Activated T-cell treated with anti-CD3 and anti-CD28 coated beads, Interleukin-2, amount 50 U/mL, for 4 hours (primary cell): ENCODE data around the gene IGLON5. TPM values are rescaled to one million over a fixed set of nuclear protein-coding genes. Genes with fewer than 3 reads are reported as not detected.
A peak's percentile ranks its signal among the peaks of the same experiment; 100 is the strongest.

Experiments
- ATAC-seq, 2 donors: fragments of 200-7000 bp; cut with Tn5 transposase; one replicate each; pipeline ENCODE4 v1.10.0; 2021
- DNase-seq: peaks from one replicate; pipeline ENCODE4 v3.0.0-alpha.2; 2020
- H3K27me3 Mint-ChIP-seq: one replicate; pipeline ENCODE4 v1.8.0; 2021; ENCODE audit warnings: low read depth, mixed read lengths
- H3K36me3 Mint-ChIP-seq: one replicate; pipeline ENCODE4 v1.8.0; 2022; ENCODE audit warnings: mixed read lengths; ENCODE audit not compliant: insufficient read depth
- H3K4me1 Mint-ChIP-seq: one replicate; pipeline ENCODE4 v1.8.0; 2021; ENCODE audit warnings: low read depth, mixed read lengths
- H3K4me3 Mint-ChIP-seq: one replicate; pipeline ENCODE4 v1.8.0; 2021; ENCODE audit warnings: mild to moderate bottlenecking, moderate library complexity, mixed read lengths
- H3K9me3 Mint-ChIP-seq: one replicate; pipeline ENCODE4 v1.8.0; 2021; ENCODE audit warnings: mixed read lengths
- total RNA-seq, 3 donors: library from RNA; stranded (reverse); gene quantifications; one replicate each; pipeline ENCODE4 v1.2.1, GENCODE V29; 2021

The IGLON5 gene
- total RNA-seq, 3 donors from 2014 or later = 0.08 TPM; not detected in 2

- no peak for ATAC-seq
- Mint-ChIP-seq H3K9me3 (no peaks in the 10 kb centered on the region), H3K27me3 (no peaks in the 10 kb centered on the region), H3K4me3 (no peak overlapping the region), H3K4me1 (peaks cover 24% of the 10 kb centered on the region), H3K36me3 (peaks cover 12% of the 10 kb centered on the region)
- DNase-seq = no peak
These were observed 44.8 kb downstream of the IGLON5 start for GRCh38 chr19:51356159-51356801.

GRCh38 chr19:51357952-51358351, 46.5 kb downstream of the IGLON5 start:
- peaks cover 36% of the 10 kb centered on the region for H3K4me1 Mint-ChIP-seq
- peaks cover 2% of the 10 kb centered on the region for H3K36me3 Mint-ChIP-seq
- no peak for ATAC-seq
- no peak overlapping the region for H3K4me3 Mint-ChIP-seq
- H3K9me3 Mint-ChIP-seq = no peaks in the 10 kb centered on the region
- H3K27me3 Mint-ChIP-seq = no peaks in the 10 kb centered on the region
- no peak for DNase-seq

GRCh38 chr19:51359294-51359693, 47.9 kb downstream of the IGLON5 start:
- Mint-ChIP-seq H3K4me1 (peaks cover 44% of the 10 kb centered on the region), H3K4me3 (no peak overlapping the region), H3K27me3 (no peaks in the 10 kb centered on the region), H3K9me3 (no peaks in the 10 kb centered on the region), H3K36me3 (peaks cover 2% of the 10 kb centered on the region)
- no peak for ATAC-seq
- no peak for DNase-seq

GRCh38 chr19:51361239-51361638, 49.8 kb downstream of the IGLON5 start:
- no peak for ATAC-seq
- peaks cover 42% of the 10 kb centered on the region for H3K4me1 Mint-ChIP-seq
- no peak for DNase-seq

GRCh38 chr19:51364200-51365106, 53.0 kb downstream of the IGLON5 start:
- Mint-ChIP-seq H3K36me3 (no peaks in the 10 kb centered on the region), H3K4me1 (peaks cover 51% of the 10 kb centered on the region), H3K27me3 (no peaks in the 10 kb centered on the region), H3K4me3 (peak overlapping the region; percentile 68), H3K9me3 (no peaks in the 10 kb centered on the region)
- ATAC-seq (no peak), DNase-seq (no peak)

More at GRCh38 chr19:51361239-51361638, 49.8 kb downstream of the IGLON5 start:
- Mint-ChIP-seq H3K4me3 (no peak overlapping the region), H3K36me3 (peaks cover 2% of the 10 kb centered on the region), H3K27me3 (no peaks in the 10 kb centered on the region), H3K9me3 (no peaks in the 10 kb centered on the region)

- no peak for ATAC-seq
- H3K36me3 Mint-ChIP-seq = no peaks in the 10 kb centered on the region
- H3K9me3 Mint-ChIP-seq = no peaks in the 10 kb centered on the region
- no peaks in the 10 kb centered on the region for H3K27me3 Mint-ChIP-seq
- peak overlapping the region; percentile 98 for H3K4me3 Mint-ChIP-seq
- no peak for DNase-seq
- peaks cover 55% of the 10 kb centered on the region for H3K4me1 Mint-ChIP-seq
These were observed 53.9 kb downstream of the IGLON5 start for GRCh38 chr19:51365211-51365964.

GRCh38 chr19:51365965-51366388, 54.5 kb downstream of the IGLON5 start, which contains the start of gene ETFB:
Gene ETFB (minus strand): TSS chr19:51366388. CDS start chr19:51366326, 62 bp downstream.
- no peaks in the 10 kb centered on the region for H3K9me3 Mint-ChIP-seq
- no peak for DNase-seq
- H3K27me3 Mint-ChIP-seq = no peaks in the 10 kb centered on the region
- H3K4me1 Mint-ChIP-seq = peaks cover 60% of the 10 kb centered on the region
- no peak for ATAC-seq
- H3K36me3 Mint-ChIP-seq = no peaks in the 10 kb centered on the region
- H3K4me3 Mint-ChIP-seq = peak within 1 kb of the TSS; percentile 98

- Mint-ChIP-seq H3K36me3 (no peaks in the 10 kb centered on the region), H3K4me1 (peaks cover 67% of the 10 kb centered on the region), H3K9me3 (no peaks in the 10 kb centered on the region), H3K4me3 (peak overlapping the region; percentile 98), H3K27me3 (no peaks in the 10 kb centered on the region)
- ATAC-seq (peak; percentile 64 to 71), DNase-seq (peak; percentile 87)
These were observed 55.2 kb downstream of the IGLON5 start for GRCh38 chr19:51366389-51367254.

- Mint-ChIP-seq H3K9me3 (no peaks in the 10 kb centered on the region), H3K36me3 (no peaks in the 10 kb centered on the region), H3K4me1 (peaks cover 68% of the 10 kb centered on the region), H3K4me3 (peak overlapping the region; percentile 98), H3K27me3 (no peaks in the 10 kb centered on the region)
- DNase-seq (no peak), ATAC-seq (no peak)
These were observed 55.8 kb downstream of the IGLON5 start for GRCh38 chr19:51367255-51367564.

- Mint-ChIP-seq H3K36me3 (no peaks in the 10 kb centered on the region), H3K27me3 (no peaks in the 10 kb centered on the region), H3K4me3 (peak overlapping the region; percentile 98), H3K9me3 (no peaks in the 10 kb centered on the region), H3K4me1 (peaks cover 68% of the 10 kb centered on the region)
- ATAC-seq (peak; percentile 76 to 80), DNase-seq (peak; percentile 96)
These were observed 56.3 kb downstream of the IGLON5 start for GRCh38 chr19:51367565-51368365.

- no peak for ATAC-seq
- DNase-seq = peak; percentile 12
- Mint-ChIP-seq H3K4me1 (peaks cover 70% of the 10 kb centered on the region), H3K27me3 (no peaks in the 10 kb centered on the region), H3K9me3 (no peaks in the 10 kb centered on the region), H3K36me3 (no peaks in the 10 kb centered on the region), H3K4me3 (peak within 1 kb of the TSS; percentile 98)
These were observed 57.2 kb downstream of the IGLON5 start, which contains the start of gene CLDND2 for GRCh38 chr19:51368366-51369282. Gene CLDND2 (minus strand): TSS chr19:51369003. CDS start chr19:51368577, 426 bp downstream.

- Mint-ChIP-seq H3K36me3 (no peaks in the 10 kb centered on the region), H3K9me3 (no peaks in the 10 kb centered on the region), H3K4me3 (peak overlapping the region; percentile 98), H3K27me3 (no peaks in the 10 kb centered on the region), H3K4me1 (peaks cover 74% of the 10 kb centered on the region)
- no peak for ATAC-seq
- DNase-seq = no peak
These were observed 58.8 kb downstream of the IGLON5 start for GRCh38 chr19:51370230-51370629.
